Measurements from ENCODE around the gene IRAK2.

GRCh38 chr3:10119376-10119775 is 45.3 kb upstream of the IRAK2 start:
- TF ChIP-seq CTCF (IDR thresholded peaks at IDR 0.05) = no peak
- no peak for TF ChIP-seq POLR2A (IDR thresholded peaks at IDR 0.05)
- TF ChIP-seq EP300 (IDR thresholded peaks at IDR 0.05) = no peak

Measured in ovary (tissue), 3 donors.